Measurements from ENCODE around the gene PRKCE.

- TF ChIP-seq GATA2 (IDR thresholded peaks at IDR 0.05; ENCODE audit: low read depth, low read length) (no peak), GATA3 (IDR thresholded peaks at IDR 0.05; ENCODE audit: low read depth, low read length) (no peak)
Measured at GRCh38 chr2:46039543-46040303, 388.2 kb downstream of the PRKCE start.
